Stromal cell of bone marrow (primary cell): ENCODE measurements around the gene ANKRD13B.

ENCODE experiments used
- DNase-seq: peaks from one replicate; pipeline ENCODE4 v3.0.0-alpha.2; 2012; ENCODE audit warnings: low read depth

ANKRD13B gene

GRCh38 chr17:29594519-29595090, 1.7 kb downstream of the ANKRD13B start:
- DNase-seq, result no peak

- no peak for DNase-seq
Observed at GRCh38 chr17:29595107-29595942, 2.4 kb downstream of the ANKRD13B start.

- DNase-seq, result no peak
Observed at GRCh38 chr17:29595943-29596774, 3.2 kb downstream of the ANKRD13B start.

DNA sequence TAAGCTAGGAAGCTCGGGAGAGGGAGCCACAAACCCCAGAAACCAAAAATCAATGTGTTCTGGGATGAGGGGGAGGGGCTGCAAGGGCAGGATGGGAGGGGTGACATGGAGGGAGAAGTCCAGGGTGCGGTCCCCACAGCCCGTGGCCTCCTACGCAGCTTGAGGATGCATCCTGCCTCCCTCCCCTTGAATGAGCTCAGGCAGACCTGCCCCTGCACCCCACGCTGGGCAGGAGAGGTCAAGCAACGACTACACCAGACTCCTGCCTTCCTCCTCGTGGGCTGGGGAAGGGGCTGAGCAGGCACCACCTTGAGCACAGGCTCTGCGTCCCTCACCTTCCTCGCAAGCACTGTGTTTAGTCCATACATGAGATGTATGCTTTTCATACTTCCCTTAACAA, 3.9 kb downstream of the ANKRD13B start:
- DNase-seq, result no peak

- no peak for DNase-seq
Observed at GRCh38 chr17:29597361-29598172, 4.6 kb downstream of the ANKRD13B start.

GRCh38 chr17:29603109-29603674, 10.3 kb downstream of the ANKRD13B start:
- no peak for DNase-seq

GRCh38 chr17:29607557-29608195, 14.7 kb downstream of the ANKRD13B start:
- DNase-seq, result no peak

GRCh38 chr17:29608986-29609385, 16.1 kb downstream of the ANKRD13B start:
- DNase-seq, result no peak

- DNase-seq, result no peak
Observed at GRCh38 chr17:29610395-29610794, 17.5 kb downstream of the ANKRD13B start.

DNA sequence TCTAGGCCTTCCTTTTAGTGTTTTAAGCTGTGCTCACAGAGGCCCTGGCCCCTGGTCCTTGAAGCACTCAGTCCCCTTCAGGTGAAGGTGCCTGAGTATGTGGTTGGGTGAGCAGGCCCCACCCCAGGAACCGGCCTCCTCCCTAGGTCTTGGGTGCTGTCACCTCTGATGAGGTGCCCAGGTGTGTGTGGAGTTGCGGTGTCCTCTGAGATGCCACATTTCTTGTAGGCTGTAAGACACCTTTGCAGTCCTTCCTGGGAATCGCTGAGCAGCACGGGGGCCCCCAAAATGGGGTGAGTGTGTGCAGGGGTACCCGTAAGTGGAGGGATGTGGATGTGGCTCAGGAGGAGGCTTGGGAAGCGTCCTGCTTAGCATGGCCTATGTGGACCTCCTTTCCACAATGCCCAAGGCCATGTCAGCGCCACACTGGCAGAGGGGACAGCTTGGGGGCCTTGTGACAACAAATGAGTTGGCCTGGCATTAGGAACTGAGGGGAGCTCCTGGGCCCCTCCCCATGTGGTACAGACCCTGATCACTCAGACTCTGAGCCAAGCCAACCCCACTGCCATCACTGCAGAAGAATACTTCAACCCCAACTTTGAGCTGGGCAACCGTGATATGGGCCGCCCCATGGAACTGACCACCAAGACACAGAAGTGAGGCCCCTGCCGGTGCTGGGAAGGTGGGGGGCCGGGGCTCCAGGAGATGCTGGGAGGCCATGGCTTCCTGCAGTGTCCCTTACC, 18.6 kb downstream of the ANKRD13B start:
- no peak for DNase-seq

DNA sequence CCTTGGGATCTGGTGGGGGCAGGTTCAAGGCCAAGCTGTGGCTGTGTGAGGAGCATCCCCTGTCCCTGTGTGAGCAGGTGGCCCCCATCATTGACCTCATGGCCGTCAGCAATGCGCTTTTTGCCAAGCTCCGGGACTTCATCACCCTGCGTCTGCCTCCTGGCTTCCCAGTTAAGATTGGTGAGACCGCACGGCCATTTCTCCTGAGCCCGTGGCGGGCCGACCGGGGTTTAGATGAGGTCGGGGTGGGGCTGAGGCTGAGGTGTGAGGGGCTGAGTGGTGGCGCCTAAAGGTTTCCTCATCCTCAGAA, 19.1 kb downstream of the ANKRD13B start:
- no peak for DNase-seq

GRCh38 chr17:29612404-29613280, 19.7 kb downstream of the ANKRD13B start:
- no peak for DNase-seq

- no peak for DNase-seq
Observed at GRCh38 chr17:29613352-29613837, 20.5 kb downstream of the ANKRD13B start.

DNA sequence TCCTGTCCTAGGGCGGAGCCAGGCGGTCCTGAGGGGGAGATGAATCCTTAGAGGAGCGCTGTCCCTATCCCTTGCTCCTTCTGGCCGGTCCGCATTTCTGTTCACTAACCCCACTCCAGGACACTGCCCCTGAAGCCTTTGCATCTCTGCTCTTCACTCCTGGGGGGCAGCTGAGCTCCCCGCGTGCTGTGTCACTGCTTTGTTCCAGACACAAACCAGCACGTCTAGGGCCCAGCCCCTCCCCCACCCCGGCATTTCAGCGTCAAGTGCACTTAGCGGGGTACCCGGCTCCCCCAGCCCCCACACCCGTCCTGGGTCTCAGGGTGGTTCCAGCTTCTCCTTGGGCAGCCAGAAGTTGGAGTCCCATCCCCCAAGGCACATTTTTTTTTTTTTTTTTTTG, 20.9 kb downstream of the ANKRD13B start:
- no peak for DNase-seq

DNA sequence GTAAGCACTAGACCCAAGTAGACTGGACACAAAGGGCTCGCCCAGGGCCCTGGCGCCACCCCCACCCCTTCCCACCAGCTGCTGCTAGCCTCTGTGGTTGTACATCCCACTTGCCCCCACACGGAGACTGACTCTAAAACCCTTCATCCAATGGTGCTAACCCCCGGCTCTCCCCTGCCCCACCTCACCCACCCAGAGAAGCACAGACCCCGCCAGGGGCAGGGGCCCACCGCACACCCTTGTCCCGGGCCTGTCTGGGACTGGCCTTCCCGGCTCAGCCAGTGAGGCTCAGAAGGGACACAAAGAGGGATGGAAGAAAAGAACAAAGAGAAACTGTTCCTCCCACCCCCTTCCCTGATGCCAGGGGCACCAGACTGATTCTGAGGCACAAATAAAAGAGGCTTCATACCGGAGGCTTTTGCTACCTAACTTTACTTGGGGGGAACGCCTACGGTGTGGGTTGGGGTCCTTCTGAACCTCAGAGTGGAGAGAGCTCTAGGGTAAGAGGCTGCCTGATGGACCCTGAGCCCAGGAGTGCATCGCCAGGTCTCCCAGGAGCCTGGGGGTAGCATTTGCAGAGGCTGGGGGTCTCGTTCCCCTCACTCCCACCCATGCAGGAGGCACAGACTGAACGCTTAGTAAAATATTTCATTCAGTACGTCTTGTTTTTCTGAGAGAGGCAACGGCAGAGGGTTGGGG, 21.6 kb downstream of the ANKRD13B start:
- no peak for DNase-seq

- no peak for DNase-seq
Observed at GRCh38 chr17:29615048-29615385, 22.1 kb downstream of the ANKRD13B start.

DNA sequence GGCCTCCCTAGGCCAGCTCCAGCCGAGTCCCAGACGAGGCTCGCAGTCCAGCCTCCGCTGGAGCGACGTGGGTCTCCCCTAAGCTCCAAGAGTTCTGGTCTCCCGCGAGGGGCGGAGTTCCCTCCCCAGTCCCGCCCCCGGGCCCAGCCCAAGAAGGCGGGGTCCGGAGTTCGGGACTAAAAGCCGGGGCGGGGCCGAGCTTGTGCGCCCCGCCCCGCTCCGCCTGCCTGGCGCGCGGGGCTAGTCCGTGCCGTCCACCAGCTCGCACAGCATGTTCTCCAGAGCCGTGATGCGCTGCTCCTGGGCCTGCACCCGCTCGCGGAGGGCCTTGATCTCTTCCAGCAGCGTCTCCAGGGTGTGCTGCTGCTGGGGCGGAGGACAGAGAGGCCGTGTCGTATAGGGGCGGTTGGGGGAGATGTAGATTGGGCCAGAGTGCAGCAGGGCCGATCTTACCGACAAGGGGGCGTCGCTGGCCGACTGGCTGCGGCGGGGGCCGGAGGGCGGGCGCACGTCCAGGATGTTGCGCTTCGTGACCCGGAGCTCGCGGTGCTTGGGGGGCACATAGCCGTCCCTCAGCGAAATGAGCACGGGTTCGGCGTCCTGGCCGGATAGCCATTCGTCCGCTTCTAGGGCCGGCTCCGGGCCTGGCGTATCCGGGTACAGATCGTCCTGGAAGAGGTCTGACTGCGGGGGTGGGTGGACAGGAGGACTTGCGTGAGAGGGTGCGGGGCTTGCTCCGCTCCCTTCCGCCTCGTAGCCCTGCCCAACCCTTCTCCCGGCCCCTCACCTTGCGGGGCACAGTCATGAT, 22.8 kb downstream of the ANKRD13B start:
- DNase-seq, result no peak
